GM23248 (cell line): ENCODE results near the gene KCTD15.

Source experiments
- EZH2 ChIP-seq: fragments of 200-600 bp; sonication (generic); IDR thresholded peaks from 2 replicates; pipeline ENCODE4 v1.6.1; 2018; ENCODE audit warnings: antibody characterized with exemption, mild to moderate bottlenecking; ENCODE audit not compliant: insufficient read depth, poor library complexity, severe bottlenecking
- EZH2phosphoT487 ChIP-seq: fragments of 200-600 bp; sonication (generic); IDR thresholded peaks from 2 replicates; pipeline ENCODE4 v1.6.1; 2018; ENCODE audit warnings: antibody characterized with exemption, moderate library complexity, mild to moderate bottlenecking, low read depth; ENCODE audit not compliant: insufficient read depth

GRCh38 chr19:33772102-33772857 is 24.4 kb upstream of the KCTD15 start:
- TF ChIP-seq EZH2phosphoT487 (no peak), EZH2 (no peak)
